Colonic mucosa (tissue), 4 donors: Measurements from ENCODE around the gene CCDC63. TPM values are rescaled to one million over a fixed set of nuclear protein-coding genes. Genes with fewer than 3 reads are reported as not detected.

Experiments
- DNase-seq: peaks from one replicate; pipeline ENCODE4 v3.0.0-alpha.2; 2020
- H3K27ac ChIP-seq: fragments of 200-600 bp; one replicate; pipeline ENCODE4 v1.8.0; 2021
- H3K27me3 ChIP-seq: fragments of 200-600 bp; one replicate; pipeline ENCODE4 v1.8.0; 2021
- H3K36me3 ChIP-seq: fragments of 200-600 bp; one replicate; pipeline ENCODE4 v1.8.0; 2021
- H3K4me1 ChIP-seq: fragments of 200-600 bp; one replicate; pipeline ENCODE4 v1.8.0; 2021; ENCODE audit warnings: mild to moderate bottlenecking
- H3K4me3 ChIP-seq: fragments of 200-600 bp; one replicate; pipeline ENCODE4 v1.8.0; 2021
- H3K9ac ChIP-seq, 2 donors: one replicate each; pipeline ENCODE4 v1.7.0; 2013; ENCODE audit warnings: control low read depth in 2 of 2, low read depth in 2 of 2, low read length in 2 of 2
- H3K9me3 ChIP-seq: fragments of 200-600 bp; one replicate; pipeline ENCODE4 v1.8.0; 2021
- intact Hi-C: fragments of 100-400 bp; cut with DNase I; formaldehyde crosslinking; loops from one replicate; pipeline ENCODE4 v1.14.1; 2022
- total RNA-seq, 2 donors: library from RNA; stranded (reverse); fragmentation: NEBNext Ultra II Directional in 1 of 2; extraction: Animal tissue kit (Norgen Biotek cat#: 25700) in 1 of 2; gene quantifications; one replicate each; pipeline ENCODE4 v1.2.1, GENCODE V29; 2021
- TF ChIP-seq, protein P1 (sequence below): fragments of 200-600 bp; IDR thresholded peaks from one replicate; pipeline ENCODE4 v1.8.0; 2022; ENCODE audit warnings: antibody characterized with exemption, mild to moderate bottlenecking
- donor health status: healthy.
- donor health status: DM: no; HTN: no; CAD: no.
- donor health status: DM: no; HTN: no; CAD: no.

Gene CCDC63
- total RNA-seq, 2 donors from 2014 or later: not detected

DNA sequence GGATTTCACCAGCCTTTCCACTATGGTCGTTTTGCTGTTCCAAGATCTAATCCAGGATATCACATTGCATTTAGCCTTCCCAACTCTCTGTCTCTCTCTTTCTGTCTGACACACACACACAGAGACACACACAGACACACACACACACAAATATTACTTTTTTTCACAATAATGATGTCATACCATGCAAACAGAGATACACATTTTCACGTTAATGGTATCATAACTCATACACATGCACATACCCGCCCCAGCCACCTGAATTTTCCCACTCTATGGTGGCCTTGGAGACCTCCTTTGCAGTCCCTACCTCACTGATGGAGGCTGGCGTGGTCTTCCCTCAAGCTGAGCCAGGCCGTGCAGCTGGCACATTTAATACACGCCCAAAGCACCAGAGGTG, 80.8 kb downstream of the CCDC63 start:
- no peak for DNase-seq
- Histone ChIP-seq H3K9me3 (no peaks in the 10 kb centered on the region), H3K27me3 (no peaks in the 10 kb centered on the region), H3K4me1 (no peaks in the 10 kb centered on the region), H3K9ac (no peak overlapping the region), H3K4me3 (no peak overlapping the region), H3K36me3 (no peaks in the 10 kb centered on the region), H3K27ac (no peak overlapping the region)
- intact Hi-C loops: no loop called here
- TF ChIP-seq, protein P1, sequence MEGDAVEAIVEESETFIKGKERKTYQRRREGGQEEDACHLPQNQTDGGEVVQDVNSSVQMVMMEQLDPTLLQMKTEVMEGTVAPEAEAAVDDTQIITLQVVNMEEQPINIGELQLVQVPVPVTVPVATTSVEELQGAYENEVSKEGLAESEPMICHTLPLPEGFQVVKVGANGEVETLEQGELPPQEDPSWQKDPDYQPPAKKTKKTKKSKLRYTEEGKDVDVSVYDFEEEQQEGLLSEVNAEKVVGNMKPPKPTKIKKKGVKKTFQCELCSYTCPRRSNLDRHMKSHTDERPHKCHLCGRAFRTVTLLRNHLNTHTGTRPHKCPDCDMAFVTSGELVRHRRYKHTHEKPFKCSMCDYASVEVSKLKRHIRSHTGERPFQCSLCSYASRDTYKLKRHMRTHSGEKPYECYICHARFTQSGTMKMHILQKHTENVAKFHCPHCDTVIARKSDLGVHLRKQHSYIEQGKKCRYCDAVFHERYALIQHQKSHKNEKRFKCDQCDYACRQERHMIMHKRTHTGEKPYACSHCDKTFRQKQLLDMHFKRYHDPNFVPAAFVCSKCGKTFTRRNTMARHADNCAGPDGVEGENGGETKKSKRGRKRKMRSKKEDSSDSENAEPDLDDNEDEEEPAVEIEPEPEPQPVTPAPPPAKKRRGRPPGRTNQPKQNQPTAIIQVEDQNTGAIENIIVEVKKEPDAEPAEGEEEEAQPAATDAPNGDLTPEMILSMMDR: no peak

DNA sequence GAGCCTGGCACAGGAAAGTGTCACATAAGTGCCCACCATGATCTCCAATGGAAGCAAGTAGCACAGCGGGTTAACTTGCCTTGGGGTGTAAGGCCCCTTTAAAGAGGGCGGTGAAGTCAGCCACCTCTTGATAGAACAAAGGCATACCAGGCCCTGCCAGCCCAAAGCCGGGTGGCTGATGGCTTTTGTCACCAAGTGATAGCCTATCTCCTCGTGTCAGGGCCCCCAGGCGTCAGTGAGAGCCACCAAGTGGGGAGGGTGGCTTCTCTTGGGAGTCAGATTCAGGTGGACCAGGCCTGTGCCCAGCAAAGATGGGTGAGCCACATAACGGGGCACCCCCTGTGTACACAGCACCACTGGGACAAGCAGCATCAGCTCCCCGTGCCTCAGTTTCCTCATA, 81.9 kb downstream of the CCDC63 start:
- no peaks in the 10 kb centered on the region for H3K9me3 ChIP-seq
- H3K4me3 ChIP-seq: no peak overlapping the region
- intact Hi-C loops: no loop called here
- H3K9ac ChIP-seq: no peak overlapping the region
- TF ChIP-seq, protein P1: no peak
- no peak for DNase-seq
- no peaks in the 10 kb centered on the region for H3K27me3 ChIP-seq
- no peak overlapping the region for H3K27ac ChIP-seq
- H3K36me3 ChIP-seq: no peaks in the 10 kb centered on the region
- no peaks in the 10 kb centered on the region for H3K4me1 ChIP-seq

DNA sequence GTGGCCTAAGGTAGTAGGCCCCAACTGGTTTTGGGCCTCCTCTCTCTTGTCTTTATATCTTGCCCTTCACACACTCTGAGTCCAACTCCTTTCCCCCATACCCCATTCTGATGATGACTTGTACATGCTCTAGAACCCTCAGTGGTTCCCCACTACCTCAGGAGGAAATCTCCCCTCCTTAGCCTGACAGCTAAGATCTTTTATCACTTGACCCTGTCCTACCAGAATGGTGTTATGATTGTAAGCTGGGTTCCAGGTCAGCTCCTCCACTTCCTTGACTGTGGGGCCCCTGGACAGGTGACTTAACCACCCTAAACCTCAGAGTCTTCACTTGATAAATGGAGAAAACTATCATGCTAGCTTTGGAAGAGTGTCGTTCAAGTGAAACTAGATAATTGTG, 83.0 kb downstream of the CCDC63 start:
- Histone ChIP-seq H3K9me3 (no peaks in the 10 kb centered on the region), H3K9ac (no peak overlapping the region), H3K4me1 (no peaks in the 10 kb centered on the region), H3K4me3 (no peak overlapping the region), H3K27ac (no peak overlapping the region), H3K36me3 (no peaks in the 10 kb centered on the region), H3K27me3 (no peaks in the 10 kb centered on the region)
- TF ChIP-seq, protein P1: no peak
- intact Hi-C loops: no loop called here
- DNase-seq: no peak

DNA sequence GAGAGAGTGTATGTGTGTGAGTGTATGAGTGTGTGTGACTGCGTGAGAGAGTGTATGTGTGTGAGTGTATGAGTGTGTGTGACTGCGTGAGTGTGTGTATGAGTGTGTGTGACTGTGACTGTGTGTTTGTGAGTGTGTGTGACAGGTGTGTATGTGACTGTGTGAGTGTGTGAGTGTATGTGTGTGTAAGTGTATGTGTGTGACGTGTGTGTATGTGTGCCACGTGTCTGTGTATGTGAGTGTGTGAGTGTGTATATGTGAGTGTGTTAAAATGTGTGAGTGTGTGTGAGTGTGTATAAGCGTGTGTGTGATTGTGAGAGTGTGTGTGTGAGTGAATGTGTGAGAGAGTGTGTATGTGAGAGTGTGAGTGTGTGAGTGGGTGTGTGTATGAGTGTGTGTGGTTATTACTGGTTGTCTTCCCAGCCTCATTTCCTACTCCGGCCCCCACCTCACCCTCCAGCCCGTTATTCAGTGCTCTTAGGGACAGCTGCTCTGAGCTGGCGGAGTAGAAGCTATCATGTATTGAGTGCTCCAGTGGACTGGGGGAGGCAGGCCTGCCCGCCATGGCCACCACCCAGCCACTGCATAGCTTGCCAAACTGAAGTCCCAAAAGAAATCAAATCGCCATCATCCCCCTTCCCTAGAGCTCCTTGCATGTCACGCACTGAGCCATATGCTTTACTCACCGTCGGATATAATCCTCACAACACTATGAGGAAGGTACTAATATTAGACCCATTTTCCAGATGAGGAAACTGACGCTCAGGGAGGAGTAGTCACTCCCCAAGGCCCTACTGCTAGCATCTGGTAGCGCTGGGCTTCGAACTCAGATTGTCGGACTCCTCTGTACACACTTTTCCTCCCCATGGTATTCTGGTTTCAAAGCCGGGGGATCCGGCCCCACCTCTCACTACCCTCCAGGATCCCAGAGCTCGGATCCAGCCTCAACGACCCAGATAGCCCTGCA, 83.8 kb downstream of the CCDC63 start:
- intact Hi-C loops: no loop called here
- Histone ChIP-seq H3K36me3 (no peaks in the 10 kb centered on the region), H3K9me3 (no peaks in the 10 kb centered on the region), H3K27me3 (no peaks in the 10 kb centered on the region), H3K4me3 (no peak overlapping the region), H3K4me1 (no peaks in the 10 kb centered on the region), H3K9ac (no peak overlapping the region), H3K27ac (no peak overlapping the region)
- no peak for DNase-seq
- TF ChIP-seq, protein P1: no peak

DNA sequence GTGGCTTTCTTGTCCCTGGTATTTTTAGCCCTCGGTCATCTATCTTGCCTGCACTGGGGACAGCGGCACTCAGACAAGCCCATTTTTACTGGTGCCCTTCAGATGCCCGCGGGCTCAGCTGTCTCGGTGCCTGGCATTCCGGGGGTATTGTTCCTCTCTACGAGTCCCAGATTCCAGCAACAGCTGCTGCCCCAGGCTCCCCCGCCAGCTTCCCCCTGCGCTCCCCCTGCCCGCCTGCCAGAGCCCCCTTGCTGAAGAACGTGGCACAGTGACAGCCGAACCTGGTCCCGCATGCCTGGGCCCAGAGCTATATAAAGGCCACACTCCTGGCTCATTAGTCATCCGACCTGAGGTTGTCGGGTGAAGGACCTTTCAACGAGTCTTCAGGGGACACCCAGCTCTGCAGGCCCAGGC, 84.5 kb downstream of the CCDC63 start:
- DNase-seq: no peak
- Histone ChIP-seq H3K9me3 (no peaks in the 10 kb centered on the region), H3K4me1 (no peaks in the 10 kb centered on the region), H3K27me3 (no peaks in the 10 kb centered on the region), H3K36me3 (no peaks in the 10 kb centered on the region), H3K4me3 (no peak overlapping the region), H3K27ac (no peak overlapping the region), H3K9ac (no peak overlapping the region)
- intact Hi-C loops: no loop called here
- TF ChIP-seq, protein P1: no peak
